GM13976 (cell line): Measurements from ENCODE around the gene FAXDC2.
A peak's percentile ranks its signal among the peaks of the same experiment; 100 is the strongest.

ENCODE experiments used
- DNase-seq: peaks from one replicate; pipeline ENCODE4 v3.0.0; 2012; ENCODE audit warnings: low spot score
- in situ Hi-C: fragments of 300-500 bp; cut with MboI; formaldehyde crosslinking; loops from one replicate; pipeline ENCODE4 v1.12.0; 2022; ENCODE audit warnings: low sequenced_read_pairs, mixed read lengths, inconsistent platforms; ENCODE audit not compliant: unreplicated experiment
- TF ChIP-seq, protein P1 (sequence below): IDR thresholded peaks from 2 replicates; pipeline ENCODE4 v1.5.1; 2012; ENCODE audit warnings: borderline replicate concordance, mild to moderate bottlenecking; ENCODE audit not compliant: insufficient read depth; ENCODE audit errors: extremely low read depth, missing control alignments, control extremely low read depth

The FAXDC2 gene, protein sequence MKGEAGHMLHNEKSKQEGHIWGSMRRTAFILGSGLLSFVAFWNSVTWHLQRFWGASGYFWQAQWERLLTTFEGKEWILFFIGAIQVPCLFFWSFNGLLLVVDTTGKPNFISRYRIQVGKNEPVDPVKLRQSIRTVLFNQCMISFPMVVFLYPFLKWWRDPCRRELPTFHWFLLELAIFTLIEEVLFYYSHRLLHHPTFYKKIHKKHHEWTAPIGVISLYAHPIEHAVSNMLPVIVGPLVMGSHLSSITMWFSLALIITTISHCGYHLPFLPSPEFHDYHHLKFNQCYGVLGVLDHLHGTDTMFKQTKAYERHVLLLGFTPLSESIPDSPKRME

DNA sequence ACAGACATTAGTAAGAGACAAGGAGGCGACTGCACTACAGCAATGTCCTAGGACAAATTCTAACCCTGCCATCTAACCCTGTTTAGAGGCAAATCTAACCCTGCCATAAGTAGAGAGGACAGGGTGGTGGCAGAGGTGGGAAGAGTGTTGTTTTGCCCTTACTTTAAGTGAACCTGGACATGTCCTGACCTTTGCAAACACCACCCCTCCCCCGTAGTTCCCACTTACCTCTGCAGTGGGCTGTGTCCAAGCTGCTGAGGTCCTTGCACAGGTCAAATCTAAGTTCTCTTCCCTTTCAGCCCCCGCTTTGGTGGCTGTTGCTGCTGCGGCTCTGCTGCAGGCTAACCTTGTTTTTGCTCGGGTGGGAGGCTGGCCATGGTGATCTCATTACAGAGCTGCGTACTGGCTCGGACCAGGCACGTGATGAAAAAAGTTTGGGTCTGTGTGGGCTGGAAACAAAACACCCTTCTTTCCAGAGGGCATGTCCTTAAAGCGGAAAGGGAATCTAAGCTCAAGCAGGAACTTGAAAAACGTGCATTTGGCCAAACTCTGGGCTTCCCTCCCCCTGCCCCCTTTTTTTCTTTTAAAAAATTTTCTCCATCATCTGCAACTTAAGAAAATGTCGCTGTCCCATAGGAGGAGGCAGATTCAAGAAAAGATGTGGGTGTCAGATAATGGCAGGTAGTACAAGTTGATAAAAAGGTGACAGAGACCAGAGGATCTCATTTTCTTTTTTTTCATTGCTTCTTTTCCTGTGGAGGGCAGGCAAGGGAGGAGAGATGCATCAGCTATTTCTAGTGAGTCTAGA lies at the start of gene FAXDC2:
FAXDC2 (minus strand) TSS at position 349 of the 808 bp plus-strand sequence. CDS start 12,425 bp downstream, outside the sequence.
- TF ChIP-seq, protein P1, sequence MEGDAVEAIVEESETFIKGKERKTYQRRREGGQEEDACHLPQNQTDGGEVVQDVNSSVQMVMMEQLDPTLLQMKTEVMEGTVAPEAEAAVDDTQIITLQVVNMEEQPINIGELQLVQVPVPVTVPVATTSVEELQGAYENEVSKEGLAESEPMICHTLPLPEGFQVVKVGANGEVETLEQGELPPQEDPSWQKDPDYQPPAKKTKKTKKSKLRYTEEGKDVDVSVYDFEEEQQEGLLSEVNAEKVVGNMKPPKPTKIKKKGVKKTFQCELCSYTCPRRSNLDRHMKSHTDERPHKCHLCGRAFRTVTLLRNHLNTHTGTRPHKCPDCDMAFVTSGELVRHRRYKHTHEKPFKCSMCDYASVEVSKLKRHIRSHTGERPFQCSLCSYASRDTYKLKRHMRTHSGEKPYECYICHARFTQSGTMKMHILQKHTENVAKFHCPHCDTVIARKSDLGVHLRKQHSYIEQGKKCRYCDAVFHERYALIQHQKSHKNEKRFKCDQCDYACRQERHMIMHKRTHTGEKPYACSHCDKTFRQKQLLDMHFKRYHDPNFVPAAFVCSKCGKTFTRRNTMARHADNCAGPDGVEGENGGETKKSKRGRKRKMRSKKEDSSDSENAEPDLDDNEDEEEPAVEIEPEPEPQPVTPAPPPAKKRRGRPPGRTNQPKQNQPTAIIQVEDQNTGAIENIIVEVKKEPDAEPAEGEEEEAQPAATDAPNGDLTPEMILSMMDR, result no peak
- in situ Hi-C loops, result no loop called here
- DNase-seq, result peak; percentile 50

DNA sequence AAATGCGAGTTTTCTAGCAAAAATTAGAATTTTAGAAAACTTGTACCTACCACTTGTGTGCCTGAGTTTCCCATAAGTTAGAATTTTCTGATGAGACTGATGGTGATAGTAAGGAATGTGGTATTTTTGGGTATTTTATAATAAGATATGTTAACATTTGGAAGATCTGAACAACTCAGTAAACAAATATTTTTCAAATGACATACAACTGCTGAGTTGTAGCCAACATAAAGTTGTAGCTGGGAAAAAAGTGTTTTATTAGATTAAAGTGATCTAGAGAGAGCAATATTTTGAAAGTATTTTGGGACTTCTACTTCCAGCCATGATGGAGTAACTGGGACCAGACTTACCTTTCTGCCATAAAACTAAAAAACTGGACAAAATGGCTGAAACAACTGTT lies 49.7 kb upstream of the FAXDC2 start:
- in situ Hi-C loops, result no loop called here
- no peak for DNase-seq
- TF ChIP-seq, protein P1, result no peak

DNA sequence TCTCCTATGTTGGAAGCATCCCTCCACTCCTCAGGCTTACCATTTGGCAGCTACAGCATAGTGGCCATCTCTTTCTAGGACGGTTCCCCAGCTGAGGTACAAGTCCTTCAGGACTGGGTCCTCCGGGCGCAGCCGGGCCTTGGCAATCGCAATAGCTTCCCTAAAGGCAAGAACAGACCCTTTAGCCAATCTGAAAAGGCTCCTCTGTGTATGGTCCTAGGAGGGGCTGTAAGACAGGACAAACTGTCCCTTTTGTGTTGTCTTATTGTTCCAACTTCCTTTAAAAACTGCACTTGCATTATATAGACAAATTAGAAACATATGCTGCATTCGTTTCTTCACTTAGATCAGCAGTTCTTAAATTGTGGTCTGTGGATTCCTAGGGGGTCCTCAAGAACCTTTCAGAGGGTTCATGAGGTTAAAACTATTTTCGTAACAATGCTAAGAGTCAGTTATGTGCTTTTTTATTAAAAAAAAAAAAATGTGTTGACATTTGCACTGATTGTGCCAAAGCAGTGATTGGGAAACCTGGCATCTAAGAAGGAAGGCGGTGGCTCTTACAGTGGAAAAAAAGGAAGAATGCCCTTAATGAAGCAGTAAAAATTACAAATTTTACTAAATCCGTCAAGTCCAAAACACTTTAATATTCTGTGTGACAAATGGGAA lies 48.9 kb upstream of the FAXDC2 start:
- in situ Hi-C loops, result no loop called here
- TF ChIP-seq, protein P1, result no peak
- DNase-seq, result no peak

DNA sequence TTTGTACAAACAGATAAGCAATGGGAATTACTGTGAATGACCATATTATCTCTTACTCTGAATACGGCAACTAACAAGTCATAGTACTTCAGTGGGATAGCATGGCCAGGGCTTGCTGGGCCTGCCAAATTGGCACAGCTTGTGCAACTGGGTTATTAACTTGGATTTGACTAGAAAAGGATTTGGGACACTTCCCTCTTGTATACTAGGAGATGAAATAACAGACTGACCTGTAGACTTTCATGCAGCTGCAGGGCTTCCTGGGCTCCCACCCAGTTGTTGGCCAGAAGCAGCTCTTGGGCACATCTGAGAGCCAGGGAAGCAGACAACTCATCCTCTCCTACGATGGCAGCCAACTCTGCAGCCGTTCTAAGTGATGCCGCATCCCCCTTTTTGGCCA lies 47.8 kb upstream of the FAXDC2 start:
- DNase-seq, result no peak
- in situ Hi-C loops, result no loop called here
- TF ChIP-seq, protein P1, result no peak

DNA sequence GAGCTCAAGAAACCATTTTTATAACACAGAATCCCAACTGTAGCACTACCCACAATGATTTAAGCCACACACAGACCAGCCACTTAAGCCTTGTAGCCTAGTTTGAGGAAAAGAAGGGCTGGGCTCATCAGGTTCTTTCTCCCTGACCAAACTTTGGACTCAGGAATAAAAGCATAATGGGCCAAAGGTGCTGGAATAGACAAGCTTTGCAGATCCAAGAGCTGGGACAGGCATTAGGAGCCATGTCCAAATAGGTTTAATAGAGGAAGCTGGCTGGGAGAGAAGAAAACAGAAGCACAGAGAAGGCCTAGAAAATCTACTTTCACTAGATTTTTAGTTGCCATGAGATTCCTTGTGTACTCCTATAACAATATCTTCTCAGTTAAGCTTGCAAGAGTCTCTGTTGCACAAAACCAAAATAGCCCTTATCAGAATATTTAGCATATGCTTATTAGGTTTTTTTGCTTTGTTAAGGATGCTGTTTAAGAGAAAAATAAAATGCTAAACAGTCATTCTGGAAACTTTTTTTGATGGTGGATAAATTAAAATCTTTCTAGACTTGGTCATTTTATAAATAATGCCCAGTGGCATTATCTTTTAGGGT lies 46.3 kb upstream of the FAXDC2 start:
- no peak for DNase-seq
- in situ Hi-C loops, result no loop called here
- TF ChIP-seq, protein P1, result no peak
